Neuronal stem cell (in vitro differentiated cells): ENCODE data around the gene AGFG2.
"Not testable (repeated sequence)": the region's sequence is repeated elsewhere in the genome, so short reads cannot be mapped to it uniquely, and the experiment has no call there.

Experiments
- DNase-seq: peaks from one replicate; pipeline ENCODE4 v3.0.0-alpha.2; 2013; ENCODE audit warnings: low spot score
- H2AFZ ChIP-seq: one replicate; pipeline ENCODE4 v1.6.1; 2013; ENCODE audit warnings: mild to moderate bottlenecking, low read length, inconsistent platforms
- H2AK5ac ChIP-seq: 2 replicates; pipeline ENCODE4 v1.6.1; 2013; ENCODE audit warnings: low read depth, mild to moderate bottlenecking, inconsistent platforms, low read length, moderate library complexity, mixed read lengths
- H2BK120ac ChIP-seq: 2 replicates; pipeline ENCODE4 v1.6.1; 2013; ENCODE audit warnings: low read depth, mild to moderate bottlenecking, inconsistent platforms, low read length, moderate library complexity, mixed read lengths
- H2BK12ac ChIP-seq: one replicate; pipeline ENCODE4 v1.6.1; 2013; ENCODE audit warnings: low read length, inconsistent platforms
- H2BK15ac ChIP-seq: 2 replicates; pipeline ENCODE4 v1.6.1; 2013; ENCODE audit warnings: mild to moderate bottlenecking, low read length, inconsistent platforms, mixed read lengths
- H2BK5ac ChIP-seq: one replicate; pipeline ENCODE4 v1.6.1; 2013; ENCODE audit warnings: inconsistent platforms, mild to moderate bottlenecking, low read length, moderate library complexity
- H3K14ac ChIP-seq: one replicate; pipeline ENCODE4 v1.6.1; 2013; ENCODE audit warnings: low read length, inconsistent platforms
- H3K18ac ChIP-seq: 2 replicates; pipeline ENCODE4 v1.6.1; 2013; ENCODE audit warnings: low read length, inconsistent platforms
- H3K23ac ChIP-seq: 2 replicates; pipeline ENCODE4 v1.6.1; 2013; ENCODE audit warnings: low read depth, mild to moderate bottlenecking, mixed read lengths, low read length, inconsistent platforms; ENCODE audit not compliant: poor library complexity
- H3K27ac ChIP-seq: replicated peaks from 3 replicates; pipeline ENCODE4 v1.5.1; 2013; ENCODE audit warnings: low read length, inconsistent platforms
- H3K27me3 ChIP-seq, 3 experiments: 2 replicates each; pipeline ENCODE4 v1.6.1; 2013; ENCODE audit warnings: low read length in 3 of 3, mild to moderate bottlenecking in 2 of 3, inconsistent platforms in 1 of 3, low read depth in 1 of 3, mixed read lengths in 1 of 3, moderate library complexity in 1 of 3; ENCODE audit not compliant: control insufficient read depth in 3 of 3, insufficient read depth in 3 of 3
- H3K36me3 ChIP-seq, 2 donors: replicated peaks in 1 of 2; 2 replicates each; pipeline ENCODE4 v1.6.1; 2013; ENCODE audit warnings: low read length in 2 of 2; ENCODE audit not compliant: control insufficient read depth in 2 of 2, insufficient read depth in 2 of 2
- H3K4ac ChIP-seq: 2 replicates; pipeline ENCODE4 v1.6.1; 2013; ENCODE audit warnings: inconsistent platforms, mild to moderate bottlenecking, low read length, moderate library complexity
- H3K4me1 ChIP-seq, 2 donors: 1 replicate in 1 of 2; 2 replicates in 1 of 2; pipeline ENCODE4 v1.6.1; 2013; ENCODE audit warnings: low read length in 2 of 2, low read depth in 1 of 2; ENCODE audit not compliant: control insufficient read depth in 2 of 2, insufficient read depth in 1 of 2
- H3K4me2 ChIP-seq: one replicate; pipeline ENCODE4 v1.6.1; 2013; ENCODE audit warnings: mild to moderate bottlenecking, low read length, inconsistent platforms; ENCODE audit not compliant: insufficient read depth, poor library complexity, severe bottlenecking
- H3K4me3 ChIP-seq, 2 donors: 2 replicates each; pipeline ENCODE4 v1.5.1; 2013; ENCODE audit warnings: low read length in 2 of 2, mild to moderate bottlenecking in 2 of 2, inconsistent platforms in 1 of 2, moderate library complexity in 1 of 2
- H3K79me1 ChIP-seq: one replicate; pipeline ENCODE4 v1.6.1; 2013; ENCODE audit warnings: low read depth, mild to moderate bottlenecking, inconsistent platforms, low read length, moderate library complexity
- H3K9ac ChIP-seq: one replicate; pipeline ENCODE4 v1.6.1; 2013; ENCODE audit warnings: mild to moderate bottlenecking, low read depth, low read length, inconsistent platforms; ENCODE audit not compliant: poor library complexity
- H3K9me3 ChIP-seq, 2 donors: replicated peaks in 1 of 2; 2 replicates each; pipeline versions ENCODE3 to v1.6.1; 2013; ENCODE audit warnings: low read length in 2 of 2, mild to moderate bottlenecking in 2 of 2, inconsistent platforms in 1 of 2, low read depth in 1 of 2, mixed read lengths in 1 of 2, moderate library complexity in 1 of 2; ENCODE audit not compliant: control insufficient read depth in 2 of 2, insufficient read depth in 1 of 2
- H4K8ac ChIP-seq: one replicate; pipeline ENCODE4 v1.6.1; 2013; ENCODE audit warnings: low read depth, mild to moderate bottlenecking, inconsistent platforms, low read length, moderate library complexity
- H4K91ac ChIP-seq: one replicate; pipeline ENCODE4 v1.6.1; 2013; ENCODE audit warnings: low read length, low read depth, mild to moderate bottlenecking, inconsistent platforms; ENCODE audit not compliant: poor library complexity
- WGBS, 2 donors: extraction: QIAGEN DNeasy Blood & Tissue Kit; methylation state at CpG; one replicate each; pipeline ENCODE4 v1.1.7; 2013; ENCODE audit warnings: missing lambda C conversion rate in 2 of 2, mixed read lengths in 1 of 2; ENCODE audit not compliant: insufficient read length in 2 of 2, insufficient replicate concordance in 1 of 2; ENCODE audit errors: extremely low coverage in 2 of 2; 5-methylcytosine and 5-hydroxymethylcytosine counted together

The AGFG2 gene

DNA sequence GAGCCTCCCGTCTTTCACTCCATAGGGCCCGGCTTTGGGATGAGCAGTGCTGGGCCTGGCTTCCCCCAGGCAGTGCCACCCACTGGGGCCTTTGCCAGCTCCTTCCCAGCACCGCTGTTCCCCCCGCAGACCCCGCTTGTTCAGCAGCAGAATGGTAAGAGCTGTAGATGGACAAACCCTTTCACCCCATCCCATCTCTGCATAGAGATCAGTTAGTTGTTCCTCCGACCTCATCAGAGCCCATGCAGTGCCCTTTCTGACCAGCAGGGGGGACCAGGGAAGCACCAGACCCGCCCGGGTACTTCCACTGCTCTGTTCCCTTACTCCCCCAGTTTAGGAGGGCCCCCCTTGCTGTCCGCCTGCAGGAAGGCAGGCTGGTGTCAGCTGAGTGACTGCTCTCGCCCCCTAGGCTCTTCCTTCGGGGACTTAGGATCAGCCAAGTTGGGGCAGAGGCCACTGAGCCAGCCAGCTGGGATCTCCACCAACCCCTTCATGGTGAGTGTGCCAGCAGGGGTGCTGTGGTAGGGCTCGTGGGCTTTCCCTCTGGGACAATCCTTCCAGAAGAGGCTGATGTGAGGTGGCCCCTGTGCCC is 24.9 kb downstream of the AGFG2 start:
- Histone ChIP-seq H4K91ac (no peak overlapping the region), H2BK15ac (no peak overlapping the region), H2BK5ac (no peak overlapping the region), H3K27ac (no peak overlapping the region), H2BK12ac (no peak overlapping the region), H3K18ac (peak overlapping the region; percentile 34), H3K4me1 (peaks cover 4 to 21% of the 10 kb centered on the region in 2 donors), H3K79me1 (no peaks in the 10 kb centered on the region), H4K8ac (no peak overlapping the region), H2BK120ac (no peak overlapping the region), H3K4me3 (no peak overlapping the region), H3K9ac (peak overlapping the region; percentile 63), H3K14ac (no peak overlapping the region), H3K23ac (peak overlapping the region; percentile 59), H2AK5ac (peak overlapping the region; percentile 73), H2AFZ (peak overlapping the region; percentile 18), H3K4ac (peak overlapping the region; percentile 84), H3K9me3 (no peaks in the 10 kb centered on the region), H3K27me3 (no peaks in the 10 kb centered on the region), H3K4me2 (no peak overlapping the region), H3K36me3 (peaks cover 4 to 25% of the 10 kb centered on the region in 2 donors)
- WGBS, 2 donors = no CpG with 5 or more reads among the region's 12 CpGs
- DNase-seq = peak; percentile 74

DNA sequence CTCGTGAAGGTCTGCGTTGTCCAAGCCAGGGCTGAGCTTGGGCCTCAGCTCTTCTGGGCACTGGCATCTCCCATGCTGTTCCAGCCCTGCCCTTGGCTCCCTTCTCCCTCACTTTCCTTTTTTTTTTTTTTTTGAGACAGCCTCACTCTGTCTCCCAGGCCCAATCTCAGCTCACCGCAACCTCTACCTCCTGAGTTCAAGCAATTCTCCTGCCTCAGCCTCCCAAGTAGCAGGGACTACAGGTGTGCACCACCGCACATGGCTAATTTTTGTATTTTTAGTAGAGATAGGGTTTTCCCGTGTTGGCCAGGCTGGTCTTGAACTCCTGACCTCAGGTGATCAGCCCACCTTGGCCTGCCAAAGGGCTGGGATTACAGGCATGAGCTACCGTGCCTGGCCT is 25.4 kb downstream of the AGFG2 start:
- Histone ChIP-seq H3K18ac (peak overlapping the region; percentile 34), H3K36me3 (peaks cover 4 to 23% of the 10 kb centered on the region in 2 donors), H2AK5ac (peak overlapping the region; percentile 73), H3K4ac (peak overlapping the region; percentile 84), H3K9ac (peak overlapping the region; percentile 63), H3K4me1 (peaks cover 8 to 26% of the 10 kb centered on the region in 2 donors), H3K23ac (peak overlapping the region; percentile 59)
- H2BK120ac ChIP-seq, H2BK12ac ChIP-seq, H2AFZ ChIP-seq, DNase-seq, H2BK15ac ChIP-seq, H3K4me2 ChIP-seq, H4K8ac ChIP-seq, H2BK5ac ChIP-seq, H3K14ac ChIP-seq, H3K27ac ChIP-seq, H4K91ac ChIP-seq, H3K9me3 ChIP-seq, H3K4me3 ChIP-seq, H3K27me3 ChIP-seq, H3K79me1 ChIP-seq: not testable (repeated sequence)
- no CpG with 5 or more reads among the region's 6 CpGs for WGBS, 2 donors

DNA sequence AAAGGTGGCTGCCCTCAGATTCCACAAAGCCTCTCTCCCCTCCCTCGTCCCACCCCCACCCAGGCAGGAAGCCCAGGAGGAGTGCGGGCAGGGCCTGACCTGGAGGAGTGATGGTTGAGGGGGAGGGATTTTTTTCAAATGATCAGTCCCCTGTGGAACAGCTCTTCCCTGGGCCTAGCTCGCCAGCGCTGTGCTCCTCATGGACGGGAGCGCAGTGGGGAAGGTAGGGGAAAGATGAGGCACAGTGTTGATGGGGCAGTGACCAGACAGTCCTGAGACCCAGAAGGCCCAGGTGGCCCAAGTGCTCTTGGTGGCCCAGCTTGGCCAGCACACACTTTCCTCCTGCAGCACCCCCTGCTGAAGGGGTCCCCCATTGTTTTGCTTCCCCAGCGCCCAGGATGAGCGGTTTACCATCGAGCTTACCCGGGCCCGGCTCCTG is 26.1 kb downstream of the AGFG2 start:
- Histone ChIP-seq H2AFZ (no peak overlapping the region), H2AK5ac (no peak overlapping the region), H3K79me1 (peaks cover 2% of the 10 kb centered on the region), H3K36me3 (peaks cover 4 to 23% of the 10 kb centered on the region in 2 donors), H2BK120ac (no peak overlapping the region), H3K4me3 (no peak overlapping the region), H3K18ac (no peak overlapping the region), H2BK12ac (no peak overlapping the region), H3K4me2 (no peak overlapping the region), H4K91ac (no peak overlapping the region), H4K8ac (no peak overlapping the region), H3K9ac (no peak overlapping the region), H3K4me1 (peaks cover 12 to 33% of the 10 kb centered on the region in 2 donors), H2BK15ac (no peak overlapping the region), H3K9me3 (peaks cover 0 to 1% of the 10 kb centered on the region in 2 donors), H3K23ac (no peak overlapping the region), H3K14ac (no peak overlapping the region), H3K4ac (no peak overlapping the region), H3K27ac (no peak overlapping the region), H3K27me3 (peaks cover 0 to 2% (median 0%) of the 10 kb centered on the region in 3 experiments), H2BK5ac (no peak overlapping the region)
- DNase-seq = no peak
- no CpG with 5 or more reads among the region's 11 CpGs for WGBS, 2 donors

DNA sequence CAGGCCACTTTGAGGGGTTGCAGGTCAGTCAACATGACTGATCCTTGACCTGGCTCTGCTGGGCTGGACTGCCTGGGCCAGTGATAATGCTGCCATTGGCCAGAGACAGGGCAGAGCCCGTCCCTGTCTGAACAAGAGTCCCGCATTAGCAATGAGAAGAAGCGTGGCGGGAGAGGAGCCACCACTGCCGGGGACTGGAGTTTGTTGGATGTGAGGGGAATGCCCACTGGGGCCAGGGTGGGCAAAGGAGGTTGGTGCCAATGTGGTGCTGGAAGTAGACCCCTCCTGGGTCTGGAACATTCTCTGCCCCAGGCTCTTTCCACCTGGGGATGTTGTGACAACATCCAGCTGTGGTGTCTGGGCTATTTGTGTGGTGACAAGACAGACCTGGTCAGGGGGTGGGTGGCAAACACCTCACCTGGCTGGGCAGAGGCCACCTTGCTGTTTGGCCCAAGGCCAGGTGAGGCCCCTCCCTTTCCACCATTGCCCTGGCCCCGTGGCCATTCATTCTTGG is 27.1 kb downstream of the AGFG2 start:
- no peak overlapping the region for H3K27ac ChIP-seq
- no peak overlapping the region for H3K4me3 ChIP-seq
- no peak overlapping the region for H2AK5ac ChIP-seq
- H2BK15ac ChIP-seq = no peak overlapping the region
- no CpG with 5 or more reads among the region's 6 CpGs for WGBS, 2 donors
- H3K9ac ChIP-seq = no peak overlapping the region
- no peak overlapping the region for H2BK12ac ChIP-seq
- H2BK120ac ChIP-seq = no peak overlapping the region
- peaks cover 0 to 2% of the 10 kb centered on the region in 2 donors for H3K9me3 ChIP-seq
- no peak overlapping the region for H3K23ac ChIP-seq
- no peak overlapping the region for H2AFZ ChIP-seq
- no peak for DNase-seq
- H3K4me2 ChIP-seq = no peak overlapping the region
- no peak overlapping the region for H3K18ac ChIP-seq
- no peak overlapping the region for H2BK5ac ChIP-seq
- H3K14ac ChIP-seq = no peak overlapping the region
- H4K8ac ChIP-seq = no peak overlapping the region
- peaks cover 17 to 37% of the 10 kb centered on the region in 2 donors for H3K4me1 ChIP-seq
- H4K91ac ChIP-seq = no peak overlapping the region
- peaks cover 0 to 7% (median 0%) of the 10 kb centered on the region in 3 experiments for H3K27me3 ChIP-seq
- H3K79me1 ChIP-seq = peaks cover 3% of the 10 kb centered on the region
- peaks cover 3 to 23% of the 10 kb centered on the region in 2 donors for H3K36me3 ChIP-seq
- no peak overlapping the region for H3K4ac ChIP-seq
